MM.1S (cell line): Measurements from ENCODE around the gene GAB2.

Experiments
- DNase-seq: peaks from one replicate; pipeline ENCODE4 v3.0.0-alpha.2; 2015
- H2AFZ ChIP-seq: fragments of 300-600 bp; sonication (generic); 2 replicates; pipeline ENCODE4 v1.6.0; 2016; ENCODE audit warnings: antibody characterized with exemption, low read length
- H3F3A ChIP-seq: fragments of 300-600 bp; sonication (generic); 2 replicates; pipeline ENCODE4 v1.6.1; 2016; ENCODE audit warnings: mild to moderate bottlenecking, antibody characterized with exemption, low read length, moderate library complexity, mixed read lengths; ENCODE audit not compliant: insufficient read depth
- H3K27ac ChIP-seq: fragments of 300-600 bp; sonication (generic); 2 replicates; pipeline ENCODE4 v1.5.1; 2016; ENCODE audit warnings: mild to moderate bottlenecking, low read length
- H3K27me3 ChIP-seq: fragments of 300-600 bp; sonication (generic); replicated peaks from 2 replicates; pipeline ENCODE4 v1.6.0; 2016; ENCODE audit warnings: low read length; ENCODE audit not compliant: insufficient read depth
- H3K36me3 ChIP-seq: fragments of 300-600 bp; sonication (generic); replicated peaks from 2 replicates; pipeline ENCODE4 v1.6.1; 2016; ENCODE audit warnings: mild to moderate bottlenecking, low read length, mixed read lengths; ENCODE audit not compliant: insufficient read depth
- H3K4me1 ChIP-seq: fragments of 300-600 bp; sonication (generic); 2 replicates; pipeline ENCODE4 v1.6.1; 2016; ENCODE audit warnings: low read length, mixed read lengths
- H3K4me2 ChIP-seq: fragments of 300-600 bp; sonication (generic); 2 replicates; pipeline ENCODE4 v1.6.0; 2016; ENCODE audit warnings: low read depth, low read length
- H3K4me3 ChIP-seq: fragments of 300-600 bp; sonication (generic); 2 replicates; pipeline ENCODE4 v1.5.1; 2016; ENCODE audit warnings: low read length, mixed read lengths
- H3K79me2 ChIP-seq: fragments of 300-600 bp; sonication (generic); 2 replicates; pipeline ENCODE4 v1.6.1; 2016; ENCODE audit warnings: mixed run types, low read length, mixed read lengths
- H3K9ac ChIP-seq: fragments of 300-600 bp; sonication (generic); 2 replicates; pipeline ENCODE4 v1.6.1; 2016; ENCODE audit warnings: low read length, mixed read lengths
- H3K9me2 ChIP-seq: fragments of 300-600 bp; sonication (generic); replicated peaks from 2 replicates; pipeline ENCODE4 v1.6.1; 2016; ENCODE audit warnings: mild to moderate bottlenecking, low read length, mixed read lengths; ENCODE audit not compliant: insufficient read depth
- H3K9me3 ChIP-seq: fragments of 300-600 bp; sonication (generic); replicated peaks from 2 replicates; pipeline ENCODE4 v1.6.1; 2016; ENCODE audit warnings: mild to moderate bottlenecking, low read length, mixed read lengths; ENCODE audit not compliant: insufficient read depth
- H4K20me1 ChIP-seq: fragments of 300-600 bp; sonication (generic); 2 replicates; pipeline ENCODE4 v1.6.1; 2016; ENCODE audit warnings: mild to moderate bottlenecking, low read length, moderate library complexity, mixed read lengths; ENCODE audit not compliant: insufficient read depth
- EZH2 ChIP-seq: fragments of 300-600 bp; sonication (generic); optimal IDR thresholded peaks from 2 replicates; pipeline ENCODE3; 2017; ENCODE audit warnings: low read depth, mild to moderate bottlenecking, antibody characterized with exemption, low read length, mixed read lengths
- EZH2phosphoT487 ChIP-seq: fragments of 300-600 bp; sonication (generic); IDR thresholded peaks from 2 replicates; pipeline ENCODE4 v1.6.1; 2018; ENCODE audit warnings: antibody characterized with exemption, low read length
- TF ChIP-seq, protein P1 (sequence below): fragments of 300-600 bp; sonication (generic); IDR thresholded peaks from 2 replicates; pipeline ENCODE4 v1.5.1; 2016; ENCODE audit warnings: antibody characterized with exemption, low read length, mixed read lengths

GAB2 gene

DNA sequence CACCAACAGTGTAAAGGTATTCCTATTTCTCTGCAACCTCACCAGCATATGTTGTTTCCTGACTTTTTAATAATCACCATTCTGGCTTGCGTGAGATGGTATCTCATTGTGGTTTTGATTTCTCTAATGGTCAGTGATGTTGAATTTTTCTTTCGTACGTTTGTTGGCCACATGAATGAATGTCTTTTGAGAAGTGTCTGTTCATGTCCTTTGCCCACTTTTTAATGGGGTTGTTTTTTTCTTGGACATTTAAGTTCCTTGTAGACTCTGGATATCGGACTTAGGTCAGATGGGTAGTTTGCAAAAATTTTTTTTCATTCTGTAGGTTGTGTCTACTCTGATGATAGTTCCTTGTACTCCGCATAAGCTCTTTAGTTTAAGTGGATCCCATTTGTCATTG lies 206.1 kb downstream of the GAB2 start:
- no peaks in the 10 kb centered on the region for H3K27me3 ChIP-seq
- no peaks in the 10 kb centered on the region for H3K79me2 ChIP-seq
- H3F3A ChIP-seq, result no peaks in the 10 kb centered on the region
- no peak for DNase-seq
- H4K20me1 ChIP-seq, result no peaks in the 10 kb centered on the region
- no peaks in the 10 kb centered on the region for H3K4me1 ChIP-seq
- no peak overlapping the region for H3K4me3 ChIP-seq
- no peak overlapping the region for H3K27ac ChIP-seq
- no peak overlapping the region for H3K9ac ChIP-seq
- H3K9me3 ChIP-seq, result no peaks in the 10 kb centered on the region
- TF ChIP-seq, protein P1, sequence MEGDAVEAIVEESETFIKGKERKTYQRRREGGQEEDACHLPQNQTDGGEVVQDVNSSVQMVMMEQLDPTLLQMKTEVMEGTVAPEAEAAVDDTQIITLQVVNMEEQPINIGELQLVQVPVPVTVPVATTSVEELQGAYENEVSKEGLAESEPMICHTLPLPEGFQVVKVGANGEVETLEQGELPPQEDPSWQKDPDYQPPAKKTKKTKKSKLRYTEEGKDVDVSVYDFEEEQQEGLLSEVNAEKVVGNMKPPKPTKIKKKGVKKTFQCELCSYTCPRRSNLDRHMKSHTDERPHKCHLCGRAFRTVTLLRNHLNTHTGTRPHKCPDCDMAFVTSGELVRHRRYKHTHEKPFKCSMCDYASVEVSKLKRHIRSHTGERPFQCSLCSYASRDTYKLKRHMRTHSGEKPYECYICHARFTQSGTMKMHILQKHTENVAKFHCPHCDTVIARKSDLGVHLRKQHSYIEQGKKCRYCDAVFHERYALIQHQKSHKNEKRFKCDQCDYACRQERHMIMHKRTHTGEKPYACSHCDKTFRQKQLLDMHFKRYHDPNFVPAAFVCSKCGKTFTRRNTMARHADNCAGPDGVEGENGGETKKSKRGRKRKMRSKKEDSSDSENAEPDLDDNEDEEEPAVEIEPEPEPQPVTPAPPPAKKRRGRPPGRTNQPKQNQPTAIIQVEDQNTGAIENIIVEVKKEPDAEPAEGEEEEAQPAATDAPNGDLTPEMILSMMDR, result no peak
- TF ChIP-seq EZH2, result no peak
- TF ChIP-seq EZH2phosphoT487, result no peak
- H2AFZ ChIP-seq, result no peak overlapping the region
- no peaks in the 10 kb centered on the region for H3K9me2 ChIP-seq
- H3K36me3 ChIP-seq, result no peaks in the 10 kb centered on the region
- no peak overlapping the region for H3K4me2 ChIP-seq

- H3K79me2 ChIP-seq, result no peaks in the 10 kb centered on the region
- no peaks in the 10 kb centered on the region for H3K9me2 ChIP-seq
- H2AFZ ChIP-seq, result no peak overlapping the region
- no peaks in the 10 kb centered on the region for H3K9me3 ChIP-seq
- no peak overlapping the region for H3K27ac ChIP-seq
- no peak overlapping the region for H3K9ac ChIP-seq
- no peaks in the 10 kb centered on the region for H3K27me3 ChIP-seq
- H3K4me1 ChIP-seq, result no peaks in the 10 kb centered on the region
- H3K36me3 ChIP-seq, result no peaks in the 10 kb centered on the region
- DNase-seq, result no peak
- no peak overlapping the region for H3K4me2 ChIP-seq
- H4K20me1 ChIP-seq, result no peaks in the 10 kb centered on the region
- no peak overlapping the region for H3K4me3 ChIP-seq
- no peaks in the 10 kb centered on the region for H3F3A ChIP-seq
- TF ChIP-seq, protein P1, result no peak
- TF ChIP-seq EZH2phosphoT487 (no peak), EZH2 (no peak)
Observed at GRCh38 chr11:78210000-78210608, 207.5 kb downstream of the GAB2 start.

DNA sequence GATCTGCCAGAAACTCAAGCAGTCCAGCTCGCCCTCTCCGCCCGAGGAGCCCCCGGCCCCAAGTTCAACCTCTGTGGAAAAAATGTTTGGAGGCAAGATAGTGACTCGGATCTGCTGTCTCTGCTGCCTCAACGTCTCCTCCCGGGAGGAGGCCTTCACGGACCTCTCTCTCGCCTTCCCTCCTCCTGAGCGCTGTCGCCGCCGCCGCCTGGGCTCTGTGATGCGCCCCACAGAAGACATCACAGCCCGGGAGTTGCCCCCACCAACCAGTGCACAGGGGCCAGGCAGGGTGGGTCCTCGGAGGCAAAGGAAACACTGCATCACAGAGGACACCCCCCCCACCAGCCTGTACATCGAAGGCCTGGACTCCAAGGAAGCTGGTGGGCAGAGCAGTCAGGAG lies 208.1 kb downstream of the GAB2 start:
- DNase-seq, result no peak
- H3K27me3 ChIP-seq, result no peaks in the 10 kb centered on the region
- H3K9ac ChIP-seq, result no peak overlapping the region
- no peak overlapping the region for H2AFZ ChIP-seq
- H3K9me2 ChIP-seq, result no peaks in the 10 kb centered on the region
- H4K20me1 ChIP-seq, result no peaks in the 10 kb centered on the region
- no peaks in the 10 kb centered on the region for H3K36me3 ChIP-seq
- H3K4me3 ChIP-seq, result no peak overlapping the region
- no peak overlapping the region for H3K4me2 ChIP-seq
- no peaks in the 10 kb centered on the region for H3K4me1 ChIP-seq
- TF ChIP-seq EZH2phosphoT487 (no peak), EZH2 (no peak)
- TF ChIP-seq, protein P1, result no peak
- no peaks in the 10 kb centered on the region for H3K9me3 ChIP-seq
- H3F3A ChIP-seq, result no peaks in the 10 kb centered on the region
- H3K79me2 ChIP-seq, result no peaks in the 10 kb centered on the region
- H3K27ac ChIP-seq, result no peak overlapping the region
